Loucy (cell line): ENCODE measurements around the gene TNFRSF25.
"Not testable (repeated sequence)": the region's sequence is repeated elsewhere in the genome, so short reads cannot be mapped to it uniquely, and the experiment has no call there.

ENCODE experiments used
- EZH2phosphoT487 ChIP-seq: fragments of 200-600 bp; IDR thresholded peaks from 2 replicates; pipeline ENCODE4 v1.6.1; 2018; ENCODE audit warnings: antibody characterized with exemption, mild to moderate bottlenecking, moderate library complexity, borderline replicate concordance
- TF ChIP-seq, protein P1 (sequence below): fragments of 200-600 bp; sonication (generic); conservative IDR thresholded peaks from 2 replicates; pipeline ENCODE4 v1.5.1; 2014; ENCODE audit warnings: mild to moderate bottlenecking, antibody characterized with exemption, low read length

DNA sequence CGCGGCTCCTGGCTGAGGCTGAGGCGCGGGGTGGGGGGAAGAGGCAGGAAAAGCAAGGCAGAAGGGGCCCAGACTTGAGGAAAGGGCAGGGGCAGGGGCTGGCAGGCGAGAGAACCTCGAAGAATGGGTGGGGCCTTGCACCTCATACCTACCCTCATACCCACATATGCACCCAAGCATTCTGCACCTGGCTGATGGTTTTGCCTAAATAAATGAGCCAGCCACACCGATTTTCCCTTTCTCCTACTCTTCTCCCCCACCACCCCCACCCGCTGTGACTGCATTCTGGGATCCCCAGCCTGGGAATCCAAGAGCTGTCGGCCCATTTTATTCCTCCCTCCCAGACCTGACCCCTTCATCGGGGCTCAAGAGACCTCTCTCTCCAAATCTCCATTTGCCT lies 15.5 kb downstream of the TNFRSF25 start:
- TF ChIP-seq, protein P1, sequence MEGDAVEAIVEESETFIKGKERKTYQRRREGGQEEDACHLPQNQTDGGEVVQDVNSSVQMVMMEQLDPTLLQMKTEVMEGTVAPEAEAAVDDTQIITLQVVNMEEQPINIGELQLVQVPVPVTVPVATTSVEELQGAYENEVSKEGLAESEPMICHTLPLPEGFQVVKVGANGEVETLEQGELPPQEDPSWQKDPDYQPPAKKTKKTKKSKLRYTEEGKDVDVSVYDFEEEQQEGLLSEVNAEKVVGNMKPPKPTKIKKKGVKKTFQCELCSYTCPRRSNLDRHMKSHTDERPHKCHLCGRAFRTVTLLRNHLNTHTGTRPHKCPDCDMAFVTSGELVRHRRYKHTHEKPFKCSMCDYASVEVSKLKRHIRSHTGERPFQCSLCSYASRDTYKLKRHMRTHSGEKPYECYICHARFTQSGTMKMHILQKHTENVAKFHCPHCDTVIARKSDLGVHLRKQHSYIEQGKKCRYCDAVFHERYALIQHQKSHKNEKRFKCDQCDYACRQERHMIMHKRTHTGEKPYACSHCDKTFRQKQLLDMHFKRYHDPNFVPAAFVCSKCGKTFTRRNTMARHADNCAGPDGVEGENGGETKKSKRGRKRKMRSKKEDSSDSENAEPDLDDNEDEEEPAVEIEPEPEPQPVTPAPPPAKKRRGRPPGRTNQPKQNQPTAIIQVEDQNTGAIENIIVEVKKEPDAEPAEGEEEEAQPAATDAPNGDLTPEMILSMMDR: not testable (repeated sequence)
- not testable (repeated sequence) for TF ChIP-seq EZH2phosphoT487
